Gastroesophageal sphincter (tissue), 4 donors: ENCODE results near the gene TBC1D8. TPM values are rescaled to one million over a fixed set of nuclear protein-coding genes. Genes with fewer than 3 reads are reported as not detected.

ENCODE experiments used
- ATAC-seq: fragments of 150-250 bp; one replicate; pipeline ENCODE4 v1.9.1; 2016; ENCODE audit warnings: mild to moderate bottlenecking, moderate library complexity
- H3K27ac ChIP-seq, 4 donors: fragments of 200-600 bp; sonication (generic) in 3 of 4; 1 replicate in 3 of 4; 2 replicates in 1 of 4; pipeline ENCODE4 v1.5.1; 2016 to 2019
- H3K27me3 ChIP-seq: fragments of 200-600 bp; sonication (generic); one replicate; pipeline ENCODE4 v1.5.1; 2019
- H3K36me3 ChIP-seq, 2 donors: fragments of 200-600 bp; sonication (generic); one replicate each; pipeline ENCODE4 v1.5.1; 2019; ENCODE audit warnings: control low read depth in 1 of 2
- H3K4me1 ChIP-seq, 3 donors: fragments of 200-600 bp; sonication (generic); 1 replicate in 2 of 3; 2 replicates in 1 of 3; pipeline ENCODE4 v1.5.1; 2016 to 2019; ENCODE audit warnings: control low read depth in 2 of 3
- H3K4me3 ChIP-seq, 2 donors: fragments of 200-600 bp; sonication (generic); one replicate each; pipeline ENCODE4 v1.5.1; 2019; ENCODE audit warnings: mild to moderate bottlenecking in 1 of 2, moderate library complexity in 1 of 2
- H3K9me3 ChIP-seq, 3 donors: fragments of 200-600 bp; sonication (generic); one replicate each; pipeline ENCODE4 v1.5.1; 2017 to 2019; ENCODE audit warnings: control low read depth in 2 of 3
- CTCF ChIP-seq, 4 experiments: fragments of 200-600 bp in 2 of 4; fragments of 450-650 bp in 2 of 4; sonication (generic) in 1 of 4; IDR thresholded peaks; one replicate each; pipeline ENCODE4 v1.5.1; 2017 to 2019; ENCODE audit warnings: antibody characterized with exemption in 4 of 4, mild to moderate bottlenecking in 2 of 4, moderate library complexity in 2 of 4
- EP300 ChIP-seq: sonication (generic); formaldehyde crosslinking; IDR thresholded peaks from one replicate; pipeline ENCODE4 v1.6.1; 2017; ENCODE audit warnings: antibody characterized with exemption, mild to moderate bottlenecking
- POLR2A ChIP-seq, 2 donors: fragments of 450-650 bp; IDR thresholded peaks; one replicate each; pipeline ENCODE4 v1.6.1; 2017; ENCODE audit warnings: antibody characterized with exemption in 2 of 2, mild to moderate bottlenecking in 2 of 2, moderate library complexity in 1 of 2
- POLR2AphosphoS5 ChIP-seq: sonication (generic); formaldehyde crosslinking; IDR thresholded peaks from one replicate; pipeline ENCODE4 v1.6.1; 2017; ENCODE audit warnings: antibody characterized with exemption
- WGBS, 2 donors: methylation state at CpG; one replicate each; pipeline ENCODE4 v1.1.5; 2018; ENCODE audit warnings: low coverage in 1 of 2; 5-methylcytosine and 5-hydroxymethylcytosine counted together
- total RNA-seq, 4 donors: library from RNA; depleted of rRNA; stranded (reverse); fragments of >200 nt; gene quantifications; one replicate each; pipeline ENCODE4 v1.1.0, GENCODE V29; 2016

Gene TBC1D8
- total RNA-seq, 4 donors from 2014 or later, result 14.9 to 45.5 (median 32.6) TPM

GRCh38 chr2:101147062-101147461, 4.1 kb downstream of the TBC1D8 start:
- WGBS, 2 donors, result 89 to 100% methylated on average over 7 to 10 of the region's 11 CpGs
- TF ChIP-seq EP300 (no peak), POLR2AphosphoS5 (no peak), CTCF (IDR thresholded peaks at IDR 0.05) (no peak), POLR2A (IDR thresholded peaks at IDR 0.05) (no peak)
- no peak for ATAC-seq
- H3K27me3 ChIP-seq, result no peaks in the 10 kb centered on the region
- no peaks in the 10 kb centered on the region for H3K9me3 ChIP-seq
- no peak overlapping the region for H3K4me3 ChIP-seq
- no peaks in the 10 kb centered on the region for H3K36me3 ChIP-seq
- H3K27ac ChIP-seq, result no peak overlapping the region
- peaks cover 0 to 48% (median 6%) of the 10 kb centered on the region in 3 donors for H3K4me1 ChIP-seq

DNA sequence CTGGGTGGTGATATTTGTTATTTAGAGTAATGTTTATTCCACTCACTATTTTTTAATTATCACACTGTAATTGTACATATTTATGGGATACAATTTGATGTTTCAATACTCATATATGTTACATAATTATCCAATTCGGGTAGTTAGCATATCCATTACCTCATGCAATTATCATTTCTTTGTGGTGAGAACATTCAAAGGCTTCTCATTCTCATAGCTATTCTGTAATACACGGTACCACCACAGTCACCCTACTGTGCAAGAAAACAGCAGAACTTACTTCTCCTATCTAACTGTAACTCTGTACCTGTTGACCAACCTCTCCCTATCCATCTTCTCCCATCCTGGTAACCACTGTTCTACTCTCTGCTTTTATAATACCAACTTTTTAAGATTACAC, 4.6 kb downstream of the TBC1D8 start:
- H3K4me3 ChIP-seq, result no peak overlapping the region
- no peaks in the 10 kb centered on the region for H3K27me3 ChIP-seq
- peaks cover 0 to 43% (median 6%) of the 10 kb centered on the region in 3 donors for H3K4me1 ChIP-seq
- TF ChIP-seq POLR2AphosphoS5 (no peak), EP300 (no peak), CTCF (IDR thresholded peaks at IDR 0.05) (no peak), POLR2A (IDR thresholded peaks at IDR 0.05) (no peak)
- no peak for ATAC-seq
- 65 to 73% methylated on average over 2 of the region's 2 CpGs for WGBS, 2 donors
- no peak overlapping the region for H3K27ac ChIP-seq
- no peaks in the 10 kb centered on the region for H3K9me3 ChIP-seq
- no peaks in the 10 kb centered on the region for H3K36me3 ChIP-seq

DNA sequence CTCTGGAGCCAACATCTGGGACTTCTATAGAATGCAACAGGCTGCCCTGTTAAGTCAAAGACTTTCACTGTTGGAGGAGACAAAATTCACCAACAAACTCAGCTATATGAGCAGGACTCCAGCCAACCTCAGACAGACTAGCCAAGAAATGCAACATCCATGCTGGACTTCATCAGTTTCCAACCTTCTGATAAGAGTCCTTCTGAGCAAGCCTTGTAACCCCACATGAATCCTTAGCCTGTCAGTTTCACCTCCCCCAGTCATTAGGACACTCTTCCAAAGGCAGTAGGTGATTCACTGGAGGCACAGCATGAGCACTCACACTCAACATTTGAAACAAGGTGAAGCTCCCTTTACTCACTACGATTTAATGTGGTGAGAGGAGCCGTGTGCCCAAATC, 5.8 kb downstream of the TBC1D8 start:
- H3K4me1 ChIP-seq, result peaks cover 0 to 51% (median 6%) of the 10 kb centered on the region in 3 donors
- WGBS, 2 donors, result 54 to 76% methylated on average over 2 of the region's 2 CpGs
- H3K27me3 ChIP-seq, result no peaks in the 10 kb centered on the region
- no peaks in the 10 kb centered on the region for H3K36me3 ChIP-seq
- TF ChIP-seq POLR2AphosphoS5 (no peak), CTCF (IDR thresholded peaks at IDR 0.05) (no peak), POLR2A (IDR thresholded peaks at IDR 0.05) (no peak)
- H3K27ac ChIP-seq, result no peak overlapping the region
- ATAC-seq, result no peak
- no peaks in the 10 kb centered on the region for H3K9me3 ChIP-seq
- no peak overlapping the region for H3K4me3 ChIP-seq

DNA sequence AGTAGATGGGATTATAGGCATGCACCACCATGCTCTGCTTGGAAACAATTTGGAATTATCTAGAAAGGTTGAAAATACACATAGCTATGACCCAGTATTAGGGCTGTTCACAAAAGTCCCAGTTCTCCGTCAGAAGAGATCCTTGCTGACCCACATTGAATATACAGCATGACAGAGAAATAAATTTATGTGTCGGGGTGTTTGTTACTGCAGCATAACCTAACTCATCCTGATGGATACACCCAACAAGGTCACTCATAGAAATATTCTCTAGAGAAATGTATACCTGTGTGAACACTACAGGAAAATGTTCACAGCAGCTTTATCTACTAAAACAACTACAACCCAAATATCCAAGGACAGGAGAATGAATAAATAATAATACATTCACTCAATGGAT, 9.0 kb downstream of the TBC1D8 start:
- WGBS, 2 donors, result 90 to 93% methylated on average over 2 of the region's 2 CpGs
- H3K4me3 ChIP-seq, result no peak overlapping the region
- TF ChIP-seq POLR2A (IDR thresholded peaks at IDR 0.05), result no peak
- no peak for TF ChIP-seq POLR2AphosphoS5
- TF ChIP-seq CTCF (IDR thresholded peaks at IDR 0.05), result no peak
- no peak for TF ChIP-seq EP300
- H3K27me3 ChIP-seq, result no peaks in the 10 kb centered on the region
- ATAC-seq, result no peak
- no peaks in the 10 kb centered on the region for H3K36me3 ChIP-seq
- no peak overlapping the region for H3K27ac ChIP-seq
- H3K9me3 ChIP-seq, result no peaks in the 10 kb centered on the region
- peaks cover 0 to 46% (median 0%) of the 10 kb centered on the region in 3 donors for H3K4me1 ChIP-seq

GRCh38 chr2:101140978-101141655, 10.1 kb downstream of the TBC1D8 start:
- Histone ChIP-seq H3K27me3 (no peaks in the 10 kb centered on the region), H3K27ac (no peak overlapping the region), H3K4me3 (no peak overlapping the region), H3K9me3 (no peaks in the 10 kb centered on the region), H3K36me3 (no peaks in the 10 kb centered on the region), H3K4me1 (peaks cover 0 to 46% (median 0%) of the 10 kb centered on the region in 3 donors)
- 67 to 78% methylated on average over 3 to 6 of the region's 7 CpGs for WGBS, 2 donors
- ATAC-seq, result no peak
- TF ChIP-seq CTCF (IDR thresholded peaks at IDR 0.05) (no peak), POLR2AphosphoS5 (no peak), POLR2A (IDR thresholded peaks at IDR 0.05) (no peak), EP300 (no peak)
